HepG2 (cell line): ENCODE data around the gene LENG1. TPM values are rescaled to one million over a fixed set of nuclear protein-coding genes. Genes with fewer than 3 reads are reported as not detected.

ENCODE experiments used
- AGO2 ChIP-seq: fragments of 200-400 bp; formaldehyde crosslinking; optimal IDR thresholded peaks from 2 replicates; pipeline ENCODE3; 2017; ENCODE audit warnings: mild to moderate bottlenecking, low read depth, low read length, moderate library complexity
- ATM ChIP-seq: fragments of 450-650 bp; IDR thresholded peaks from 2 replicates; pipeline ENCODE4 v1.7.1; 2017; ENCODE audit warnings: mild to moderate bottlenecking, borderline replicate concordance
- CENPX ChIP-seq: sonication (generic); formaldehyde crosslinking; IDR thresholded peaks from 2 replicates; pipeline ENCODE4 v1.9.0; 2021; ENCODE audit warnings: mild to moderate bottlenecking, missing genetic modification reagents, moderate library complexity
- CSRNP2 ChIP-seq: sonication (generic); formaldehyde crosslinking; conservative IDR thresholded peaks from 2 replicates; pipeline ENCODE4 v1.8.0; 2022; ENCODE audit warnings: low read depth, missing genetic modification reagents
- FIP1L1 ChIP-seq: fragments of 200-400 bp; formaldehyde crosslinking; IDR thresholded peaks from 2 replicates; pipeline ENCODE4 v1.6.1; 2018; ENCODE audit warnings: low read depth, mild to moderate bottlenecking, low read length, moderate library complexity, borderline replicate concordance; ENCODE audit not compliant: insufficient read depth
- GPN1 ChIP-seq: sonication (generic); formaldehyde crosslinking; IDR thresholded peaks from 2 replicates; pipeline ENCODE4 v1.5.1; 2020; ENCODE audit warnings: missing genetic modification reagents, borderline replicate concordance
- MBNL3 ChIP-seq: fragments of 250-450 bp; sonication (Bioruptor Pico); conservative IDR thresholded peaks from 2 replicates; pipeline ENCODE4 v1.8.0; 2022; ENCODE audit warnings: mild to moderate bottlenecking, inconsistent platforms
- NFE2 ChIP-seq: sonication (generic); formaldehyde crosslinking; IDR thresholded peaks from 2 replicates; pipeline ENCODE4 v1.4.0; 2020; ENCODE audit warnings: missing genetic modification reagents
- RBFOX2 ChIP-seq: fragments of 200-400 bp; formaldehyde crosslinking; IDR thresholded peaks from 2 replicates; pipeline ENCODE4 v1.6.1; 2017; ENCODE audit warnings: low read depth, mild to moderate bottlenecking, low read length
- RNF2 ChIP-seq: fragments of 450-650 bp; conservative IDR thresholded peaks from 2 replicates; pipeline ENCODE4 v1.6.1; 2016; ENCODE audit warnings: low read depth
- ZNF282 ChIP-seq: fragments of 450-650 bp; IDR thresholded peaks from 2 replicates; pipeline ENCODE4 v1.6.1; 2018; ENCODE audit not compliant: partially characterized antibody
- ZNF431 ChIP-seq: sonication (generic); formaldehyde crosslinking; IDR thresholded peaks from 2 replicates; pipeline ENCODE4 v1.9.0; 2022; ENCODE audit warnings: missing genetic modification reagents, low read depth, mild to moderate bottlenecking, borderline replicate concordance
- ZNF530 ChIP-seq: sonication (generic); formaldehyde crosslinking; IDR thresholded peaks from 2 replicates; pipeline ENCODE4 v1.5.0; 2020; ENCODE audit warnings: low read depth, mild to moderate bottlenecking, missing genetic modification reagents
- polyA plus RNA-seq, 8 experiments: library from polyadenylated mRNA; depleted of rRNA in 3 of 8; stranded (reverse) in 7 of 8; unstranded in 1 of 8; fragments of >200 nt; fragmentation: Illumina TruSeq in 4 of 8; extraction: Trizol in 4 of 8; gene quantifications; 2 replicates each; pipeline versions ENCODE4 v1.2.1 to v1.2.3, GENCODE V29; 2011 to 2016; ENCODE audit warnings: low read depth in 4 of 8, missing spikeins in 1 of 8, mixed read lengths in 1 of 8; ENCODE audit not compliant: insufficient read depth in 1 of 8
- total RNA-seq, 5 experiments: library from RNA; depleted of rRNA; stranded (reverse); fragments of >200 nt; fragmentation: Illumina TruSeq; extraction: Trizol; gene quantifications; 2 replicates each; pipeline ENCODE4 v1.2.3, GENCODE V29; 2016; ENCODE audit warnings: low read depth in 1 of 5
- TF ChIP-seq, protein P1 (sequence below): sonication (generic); formaldehyde crosslinking; IDR thresholded peaks from 2 replicates; pipeline ENCODE4 v1.9.0; 2021; ENCODE audit warnings: mild to moderate bottlenecking, missing genetic modification reagents
- TF ChIP-seq, protein P2 (sequence below): IDR thresholded peaks from 2 replicates; pipeline ENCODE4 v1.6.1; 2016; ENCODE audit warnings: mild to moderate bottlenecking
- TF ChIP-seq, protein P3 (sequence below): sonication (generic); formaldehyde crosslinking; IDR thresholded peaks from 2 replicates; pipeline ENCODE4 v1.4.0; 2020; ENCODE audit warnings: missing genetic modification reagents; ENCODE audit errors: not compliant biosample characterization
- TF ChIP-seq, protein P4 (sequence below): sonication (generic); formaldehyde crosslinking; IDR thresholded peaks from 2 replicates; pipeline ENCODE4 v1.5.1; 2020; ENCODE audit warnings: mild to moderate bottlenecking, moderate library complexity, missing genetic modification reagents

LENG1 gene
- total and polyA plus RNA-seq, 2 of the 13 experiments (the other 11 are each of a cell fraction or from before 2014, with no cell fraction given), result 1.8 to 3.8 TPM

- TF ChIP-seq, protein P1, sequence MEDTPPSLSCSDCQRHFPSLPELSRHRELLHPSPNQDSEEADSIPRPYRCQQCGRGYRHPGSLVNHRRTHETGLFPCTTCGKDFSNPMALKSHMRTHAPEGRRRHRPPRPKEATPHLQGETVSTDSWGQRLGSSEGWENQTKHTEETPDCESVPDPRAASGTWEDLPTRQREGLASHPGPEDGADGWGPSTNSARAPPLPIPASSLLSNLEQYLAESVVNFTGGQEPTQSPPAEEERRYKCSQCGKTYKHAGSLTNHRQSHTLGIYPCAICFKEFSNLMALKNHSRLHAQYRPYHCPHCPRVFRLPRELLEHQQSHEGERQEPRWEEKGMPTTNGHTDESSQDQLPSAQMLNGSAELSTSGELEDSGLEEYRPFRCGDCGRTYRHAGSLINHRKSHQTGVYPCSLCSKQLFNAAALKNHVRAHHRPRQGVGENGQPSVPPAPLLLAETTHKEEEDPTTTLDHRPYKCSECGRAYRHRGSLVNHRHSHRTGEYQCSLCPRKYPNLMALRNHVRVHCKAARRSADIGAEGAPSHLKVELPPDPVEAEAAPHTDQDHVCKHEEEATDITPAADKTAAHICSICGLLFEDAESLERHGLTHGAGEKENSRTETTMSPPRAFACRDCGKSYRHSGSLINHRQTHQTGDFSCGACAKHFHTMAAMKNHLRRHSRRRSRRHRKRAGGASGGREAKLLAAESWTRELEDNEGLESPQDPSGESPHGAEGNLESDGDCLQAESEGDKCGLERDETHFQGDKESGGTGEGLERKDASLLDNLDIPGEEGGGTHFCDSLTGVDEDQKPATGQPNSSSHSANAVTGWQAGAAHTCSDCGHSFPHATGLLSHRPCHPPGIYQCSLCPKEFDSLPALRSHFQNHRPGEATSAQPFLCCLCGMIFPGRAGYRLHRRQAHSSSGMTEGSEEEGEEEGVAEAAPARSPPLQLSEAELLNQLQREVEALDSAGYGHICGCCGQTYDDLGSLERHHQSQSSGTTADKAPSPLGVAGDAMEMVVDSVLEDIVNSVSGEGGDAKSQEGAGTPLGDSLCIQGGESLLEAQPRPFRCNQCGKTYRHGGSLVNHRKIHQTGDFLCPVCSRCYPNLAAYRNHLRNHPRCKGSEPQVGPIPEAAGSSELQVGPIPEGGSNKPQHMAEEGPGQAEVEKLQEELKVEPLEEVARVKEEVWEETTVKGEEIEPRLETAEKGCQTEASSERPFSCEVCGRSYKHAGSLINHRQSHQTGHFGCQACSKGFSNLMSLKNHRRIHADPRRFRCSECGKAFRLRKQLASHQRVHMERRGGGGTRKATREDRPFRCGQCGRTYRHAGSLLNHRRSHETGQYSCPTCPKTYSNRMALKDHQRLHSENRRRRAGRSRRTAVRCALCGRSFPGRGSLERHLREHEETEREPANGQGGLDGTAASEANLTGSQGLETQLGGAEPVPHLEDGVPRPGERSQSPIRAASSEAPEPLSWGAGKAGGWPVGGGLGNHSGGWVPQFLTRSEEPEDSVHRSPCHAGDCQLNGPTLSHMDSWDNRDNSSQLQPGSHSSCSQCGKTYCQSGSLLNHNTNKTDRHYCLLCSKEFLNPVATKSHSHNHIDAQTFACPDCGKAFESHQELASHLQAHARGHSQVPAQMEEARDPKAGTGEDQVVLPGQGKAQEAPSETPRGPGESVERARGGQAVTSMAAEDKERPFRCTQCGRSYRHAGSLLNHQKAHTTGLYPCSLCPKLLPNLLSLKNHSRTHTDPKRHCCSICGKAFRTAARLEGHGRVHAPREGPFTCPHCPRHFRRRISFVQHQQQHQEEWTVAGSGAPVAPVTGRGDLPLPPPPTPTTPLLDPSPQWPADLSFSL, result no peak
- no peak for TF ChIP-seq FIP1L1
- no peak for TF ChIP-seq ZNF431 (CRISPR knock-in tag)
- no peak; the same call in 1 of the 2 replicates for TF ChIP-seq RBFOX2
- no peak for TF ChIP-seq ATM
- TF ChIP-seq NFE2 (CRISPR knock-in tag), result no peak
- TF ChIP-seq, protein P2, sequence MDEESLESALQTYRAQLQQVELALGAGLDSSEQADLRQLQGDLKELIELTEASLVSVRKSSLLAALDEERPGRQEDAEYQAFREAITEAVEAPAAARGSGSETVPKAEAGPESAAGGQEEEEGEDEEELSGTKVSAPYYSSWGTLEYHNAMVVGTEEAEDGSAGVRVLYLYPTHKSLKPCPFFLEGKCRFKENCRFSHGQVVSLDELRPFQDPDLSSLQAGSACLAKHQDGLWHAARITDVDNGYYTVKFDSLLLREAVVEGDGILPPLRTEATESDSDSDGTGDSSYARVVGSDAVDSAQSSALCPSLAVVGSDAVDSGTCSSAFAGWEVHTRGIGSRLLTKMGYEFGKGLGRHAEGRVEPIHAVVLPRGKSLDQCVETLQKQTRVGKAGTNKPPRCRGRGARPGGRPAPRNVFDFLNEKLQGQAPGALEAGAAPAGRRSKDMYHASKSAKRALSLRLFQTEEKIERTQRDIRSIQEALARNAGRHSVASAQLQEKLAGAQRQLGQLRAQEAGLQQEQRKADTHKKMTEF (CRISPR knock-in tag), result peak; percentile 63
- no peak for TF ChIP-seq MBNL3 (CRISPR knock-in tag)
- no peak for TF ChIP-seq ZNF530 (CRISPR knock-in tag)
- TF ChIP-seq, protein P3, sequence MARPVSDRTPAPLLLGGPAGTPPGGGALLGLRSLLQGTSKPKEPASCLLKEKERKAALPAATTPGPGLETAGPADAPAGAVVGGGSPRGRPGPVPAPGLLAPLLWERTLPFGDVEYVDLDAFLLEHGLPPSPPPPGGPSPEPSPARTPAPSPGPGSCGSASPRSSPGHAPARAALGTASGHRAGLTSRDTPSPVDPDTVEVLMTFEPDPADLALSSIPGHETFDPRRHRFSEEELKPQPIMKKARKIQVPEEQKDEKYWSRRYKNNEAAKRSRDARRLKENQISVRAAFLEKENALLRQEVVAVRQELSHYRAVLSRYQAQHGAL (CRISPR knock-in tag), result no peak
- no peak for TF ChIP-seq GPN1
- 0 out of 2 replicates have a peak, but pooled peaks have one; percentile 32 for TF ChIP-seq RNF2
- TF ChIP-seq ZNF282, result no peak
- no peak for TF ChIP-seq CENPX
- no peak for TF ChIP-seq CSRNP2 (CRISPR knock-in tag)
- no peak for TF ChIP-seq AGO2
- TF ChIP-seq, protein P4, sequence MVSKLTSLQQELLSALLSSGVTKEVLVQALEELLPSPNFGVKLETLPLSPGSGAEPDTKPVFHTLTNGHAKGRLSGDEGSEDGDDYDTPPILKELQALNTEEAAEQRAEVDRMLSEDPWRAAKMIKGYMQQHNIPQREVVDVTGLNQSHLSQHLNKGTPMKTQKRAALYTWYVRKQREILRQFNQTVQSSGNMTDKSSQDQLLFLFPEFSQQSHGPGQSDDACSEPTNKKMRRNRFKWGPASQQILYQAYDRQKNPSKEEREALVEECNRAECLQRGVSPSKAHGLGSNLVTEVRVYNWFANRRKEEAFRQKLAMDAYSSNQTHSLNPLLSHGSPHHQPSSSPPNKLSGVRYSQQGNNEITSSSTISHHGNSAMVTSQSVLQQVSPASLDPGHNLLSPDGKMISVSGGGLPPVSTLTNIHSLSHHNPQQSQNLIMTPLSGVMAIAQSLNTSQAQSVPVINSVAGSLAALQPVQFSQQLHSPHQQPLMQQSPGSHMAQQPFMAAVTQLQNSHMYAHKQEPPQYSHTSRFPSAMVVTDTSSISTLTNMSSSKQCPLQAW (CRISPR knock-in tag), result no peak
Measured at GRCh38 chr19:54189735-54190502, 30.4 kb upstream of the LENG1 start (continued).
